A673 (cell line): Measurements from ENCODE around the gene NPC1L1. TPM values are rescaled to one million over a fixed set of nuclear protein-coding genes. Genes with fewer than 3 reads are reported as not detected.

Source experiments
- BruUV-seq: library from RNA; stranded (reverse); fragments of 400-500 nt; replicated peaks from 2 replicates; lab custom pipeline; 2021; lab: Mats Ljungman, UMichigan
- CTCF ChIA-PET: fragments of 300-600 bp; sonication (Branson Sonifier 250); formaldehyde crosslinking; loops from one replicate; lab custom pipeline; 2022; ENCODE audit warnings: antibody characterized with exemption; lab: Charles Lee
- POLR2A ChIA-PET: fragments of 300-600 bp; sonication (Branson Sonifier 250); formaldehyde crosslinking; loops from one replicate; lab custom pipeline; 2022; ENCODE audit warnings: antibody characterized with exemption; ENCODE audit not compliant: low non-redundant PET; lab: Charles Lee
- DNase-seq: peaks from one replicate; pipeline ENCODE4 v3.0.0-alpha.2; 2015; ENCODE audit warnings: low spot score
- H3K27ac ChIP-seq: fragments of 200-600 bp; sonication (generic); 2 replicates; pipeline ENCODE4 v1.5.1; 2016; ENCODE audit warnings: mixed run types, low read depth, mild to moderate bottlenecking, mixed read lengths, antibody characterized with exemption, low read length; ENCODE audit not compliant: poor library complexity, severe bottlenecking
- H3K27me3 ChIP-seq: fragments of 200-600 bp; sonication (generic); replicated peaks from 2 replicates; pipeline ENCODE4 v1.6.1; 2017; ENCODE audit warnings: mixed run types, low read depth, mild to moderate bottlenecking, mixed read lengths, antibody characterized with exemption, low read length; ENCODE audit not compliant: insufficient read depth, poor library complexity
- H3K36me3 ChIP-seq: fragments of 200-600 bp; sonication (generic); 2 replicates; pipeline ENCODE4 v1.6.1; 2016; ENCODE audit warnings: mixed run types, mild to moderate bottlenecking, mixed read lengths, antibody characterized with exemption, low read length; ENCODE audit not compliant: insufficient read depth, poor library complexity, severe bottlenecking
- H3K4me1 ChIP-seq: fragments of 200-600 bp; sonication (generic); 2 replicates; pipeline ENCODE4 v1.6.1; 2017; ENCODE audit warnings: mixed run types, mild to moderate bottlenecking, mixed read lengths, antibody characterized with exemption, low read length; ENCODE audit not compliant: insufficient read depth, poor library complexity, severe bottlenecking
- H3K4me3 ChIP-seq: fragments of 200-600 bp; sonication (generic); 2 replicates; pipeline ENCODE4 v1.5.1; 2016; ENCODE audit warnings: low read depth, mixed run types, mild to moderate bottlenecking, mixed read lengths, low read length; ENCODE audit not compliant: poor library complexity, severe bottlenecking
- H3K9me3 ChIP-seq: fragments of 200-600 bp; sonication (generic); 2 replicates; pipeline ENCODE4 v1.6.1; 2016; ENCODE audit warnings: mixed run types, low read depth, mild to moderate bottlenecking, mixed read lengths, antibody characterized with exemption, low read length; ENCODE audit not compliant: poor library complexity, severe bottlenecking
- EZH2 ChIP-seq: fragments of 200-600 bp; sonication (generic); IDR thresholded peaks from 2 replicates; pipeline ENCODE4 v1.6.1; 2017; ENCODE audit warnings: borderline replicate concordance, low read depth, mild to moderate bottlenecking, mixed read lengths, antibody characterized with exemption, low read length; ENCODE audit not compliant: poor library complexity, severe bottlenecking
- intact Hi-C: fragments of 100-400 bp; cut with micrococcal nuclease; formaldehyde crosslinking; loops from one replicate; pipeline ENCODE4 v1.10.0; 2022; ENCODE audit not compliant: unreplicated experiment
- total RNA-seq: library from RNA; stranded (reverse); gene quantifications from 2 replicates; pipeline ENCODE4 v1.2.3, GENCODE V29; 2021
- TF ChIP-seq, protein P1 (sequence below): fragments of 300-800, 200-600 bp; sonication (generic); conservative IDR thresholded peaks from 2 replicates; pipeline ENCODE4 v1.5.1; 2017; ENCODE audit warnings: low read depth, mild to moderate bottlenecking, antibody characterized with exemption, low read length, moderate library complexity, mixed read lengths

The NPC1L1 gene
- total RNA-seq, 1 experiment from 2014 or later, result not detected

DNA sequence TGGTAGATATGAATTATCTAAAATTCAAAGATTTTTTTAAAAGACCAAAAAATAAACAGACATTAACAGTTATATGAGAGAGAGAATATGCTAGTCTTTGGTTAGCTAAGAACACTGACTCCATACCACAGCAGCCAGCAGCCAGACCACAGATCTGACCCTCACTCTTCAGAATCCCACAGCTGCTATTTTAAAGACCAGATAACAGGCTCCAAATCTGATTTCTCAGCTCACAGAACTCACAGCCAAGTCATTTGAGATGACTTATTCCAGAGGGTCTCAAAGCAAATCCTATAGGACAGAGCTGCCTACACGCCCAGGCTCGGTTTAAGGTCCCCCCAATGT, 71.0 kb downstream of the NPC1L1 start:
- POLR2A ChIA-PET, result no interaction called here

DNA sequence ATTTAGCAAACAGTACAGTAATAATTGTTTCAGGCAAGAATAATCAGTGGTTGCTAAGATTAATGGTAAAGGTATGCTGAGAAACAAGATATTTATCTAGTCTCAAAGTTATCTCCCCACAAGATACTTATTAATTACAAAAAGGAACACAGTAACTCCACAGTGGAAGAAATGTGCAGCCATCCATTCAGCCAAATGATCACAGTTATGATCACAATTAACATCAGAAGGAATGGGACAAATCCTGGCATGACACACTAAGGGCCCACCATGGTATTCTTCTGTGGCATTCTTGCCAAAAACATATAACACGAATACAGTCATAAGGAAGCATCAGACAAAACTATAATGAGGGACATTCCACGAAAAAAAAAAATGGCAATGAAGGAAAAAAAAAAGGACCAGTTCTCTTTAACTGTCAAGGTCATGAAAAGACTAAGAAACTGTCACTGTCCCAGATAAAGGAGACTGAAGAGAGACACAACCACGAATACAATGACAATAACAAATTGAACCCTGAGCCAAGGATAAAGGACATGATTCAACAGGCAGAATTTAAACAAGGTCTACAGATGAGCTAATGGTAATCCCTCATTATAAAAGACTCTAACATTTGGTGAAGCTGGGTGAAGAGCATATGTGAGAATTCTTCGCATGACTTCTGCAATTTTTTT, 71.5 kb downstream of the NPC1L1 start:
- TF ChIP-seq, protein P1, sequence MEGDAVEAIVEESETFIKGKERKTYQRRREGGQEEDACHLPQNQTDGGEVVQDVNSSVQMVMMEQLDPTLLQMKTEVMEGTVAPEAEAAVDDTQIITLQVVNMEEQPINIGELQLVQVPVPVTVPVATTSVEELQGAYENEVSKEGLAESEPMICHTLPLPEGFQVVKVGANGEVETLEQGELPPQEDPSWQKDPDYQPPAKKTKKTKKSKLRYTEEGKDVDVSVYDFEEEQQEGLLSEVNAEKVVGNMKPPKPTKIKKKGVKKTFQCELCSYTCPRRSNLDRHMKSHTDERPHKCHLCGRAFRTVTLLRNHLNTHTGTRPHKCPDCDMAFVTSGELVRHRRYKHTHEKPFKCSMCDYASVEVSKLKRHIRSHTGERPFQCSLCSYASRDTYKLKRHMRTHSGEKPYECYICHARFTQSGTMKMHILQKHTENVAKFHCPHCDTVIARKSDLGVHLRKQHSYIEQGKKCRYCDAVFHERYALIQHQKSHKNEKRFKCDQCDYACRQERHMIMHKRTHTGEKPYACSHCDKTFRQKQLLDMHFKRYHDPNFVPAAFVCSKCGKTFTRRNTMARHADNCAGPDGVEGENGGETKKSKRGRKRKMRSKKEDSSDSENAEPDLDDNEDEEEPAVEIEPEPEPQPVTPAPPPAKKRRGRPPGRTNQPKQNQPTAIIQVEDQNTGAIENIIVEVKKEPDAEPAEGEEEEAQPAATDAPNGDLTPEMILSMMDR, result no peak
- TF ChIP-seq EZH2, result no peak
- no TSS peak for BruUV-seq
- ChIA-PET POLR2A (no interaction called here), CTCF (no interaction called here)
- Histone ChIP-seq H3K4me1 (no peaks in the 10 kb centered on the region), H3K27me3 (no peaks in the 10 kb centered on the region), H3K36me3 (peaks cover 29% of the 10 kb centered on the region), H3K4me3 (no peak overlapping the region), H3K27ac (no peak overlapping the region), H3K9me3 (no peaks in the 10 kb centered on the region)
- DNase-seq, result no peak
- intact Hi-C loops, result no loop called here

More for the DNA sequence above, 71.0 kb downstream of the NPC1L1 start:
- Histone ChIP-seq H3K4me3 (no peak overlapping the region), H3K4me1 (no peaks in the 10 kb centered on the region), H3K27me3 (no peaks in the 10 kb centered on the region), H3K36me3 (peaks cover 34% of the 10 kb centered on the region), H3K27ac (no peak overlapping the region), H3K9me3 (no peaks in the 10 kb centered on the region)
- no peak for TF ChIP-seq EZH2
- TF ChIP-seq, protein P1, result no peak
- intact Hi-C loops, result no loop called here
- BruUV-seq, result no TSS peak
- no peak for DNase-seq
- CTCF ChIA-PET, result no interaction called here

DNA sequence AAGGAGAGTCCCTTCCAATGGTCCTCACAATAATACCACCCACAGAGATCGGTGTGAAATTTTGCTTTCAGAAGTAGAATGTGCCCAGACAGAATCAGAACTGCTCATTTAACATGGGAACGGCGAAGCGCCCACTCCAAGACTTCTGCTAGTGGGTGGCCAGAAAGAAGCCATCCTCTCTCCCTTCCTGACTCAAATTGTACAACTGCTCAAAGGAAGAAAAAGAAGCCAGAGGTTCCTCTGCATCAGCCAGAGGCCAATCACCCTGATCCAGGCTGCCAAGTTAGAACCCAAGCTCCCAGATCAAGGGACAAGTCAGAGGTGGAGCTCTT, 73.9 kb downstream of the NPC1L1 start:
- H3K36me3 ChIP-seq, result peaks cover 17% of the 10 kb centered on the region
- BruUV-seq, result no TSS peak
- no peaks in the 10 kb centered on the region for H3K27me3 ChIP-seq
- intact Hi-C loops, result no loop called here
- no peaks in the 10 kb centered on the region for H3K4me1 ChIP-seq
- no peak overlapping the region for H3K27ac ChIP-seq
- no peak overlapping the region for H3K4me3 ChIP-seq
- TF ChIP-seq, protein P1, result no peak
- ChIA-PET CTCF (no interaction called here), POLR2A (no interaction called here)
- DNase-seq, result no peak
- H3K9me3 ChIP-seq, result no peaks in the 10 kb centered on the region
